ENCODE measurements around the gene TMEM240.

The TMEM240 gene

GRCh38 chr1:1540090-1540817 lies at the start of gene TMEM240:
TMEM240 (minus strand) TSS chr1:1540624; CDS start chr1:1540346, 278 bp downstream.
- TF ChIP-seq CTCF (IDR thresholded peaks at IDR 0.05; ENCODE audit: control extremely low read depth, extremely low read depth, low read depth, missing control alignments): no peak
- ChIA-PET CTCF (no interaction called here), POLR2A (no interaction called here)
- DNase-seq (ENCODE audit: extremely low spot score): peak; percentile 71

DNA sequence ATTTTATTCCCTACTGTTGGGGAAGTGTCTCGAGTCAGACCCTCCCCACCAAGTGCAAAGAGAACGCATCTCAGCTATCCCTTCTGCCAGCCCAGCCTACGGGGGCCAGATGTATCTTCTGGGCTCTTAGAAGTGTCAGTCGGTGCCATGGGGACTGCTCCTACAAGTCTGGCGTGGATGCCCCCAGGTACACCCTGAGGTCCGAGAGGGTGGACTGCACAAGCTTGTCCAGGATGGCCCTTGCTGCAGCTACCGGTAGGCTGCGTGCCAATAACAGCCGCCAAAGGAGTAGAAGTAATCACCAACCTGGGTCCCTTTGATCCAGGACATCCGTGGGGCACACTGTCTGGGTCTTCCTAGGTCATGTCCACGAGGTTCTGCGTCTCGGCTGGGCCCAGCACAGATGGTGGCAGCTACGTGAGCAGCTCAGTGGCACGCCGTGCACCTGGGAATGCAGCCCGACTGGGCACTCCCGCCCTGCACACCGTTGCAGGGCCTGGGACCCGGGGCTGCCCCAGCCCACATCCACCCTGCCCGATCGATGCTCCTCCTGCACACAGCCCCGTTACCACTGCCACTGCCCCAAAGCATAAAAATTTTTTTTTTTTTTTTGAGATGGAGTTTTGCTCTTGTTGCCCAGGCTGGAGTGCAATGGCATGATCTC lies 43.1 kb upstream of the TMEM240 start:
- no peak for DNase-seq (ENCODE audit: extremely low spot score)
- TF ChIP-seq CTCF (IDR thresholded peaks at IDR 0.05; ENCODE audit: control extremely low read depth, extremely low read depth, low read depth, missing control alignments): no peak
- POLR2A ChIA-PET: no interaction called here
- CTCF ChIA-PET: no interaction called here

DNA sequence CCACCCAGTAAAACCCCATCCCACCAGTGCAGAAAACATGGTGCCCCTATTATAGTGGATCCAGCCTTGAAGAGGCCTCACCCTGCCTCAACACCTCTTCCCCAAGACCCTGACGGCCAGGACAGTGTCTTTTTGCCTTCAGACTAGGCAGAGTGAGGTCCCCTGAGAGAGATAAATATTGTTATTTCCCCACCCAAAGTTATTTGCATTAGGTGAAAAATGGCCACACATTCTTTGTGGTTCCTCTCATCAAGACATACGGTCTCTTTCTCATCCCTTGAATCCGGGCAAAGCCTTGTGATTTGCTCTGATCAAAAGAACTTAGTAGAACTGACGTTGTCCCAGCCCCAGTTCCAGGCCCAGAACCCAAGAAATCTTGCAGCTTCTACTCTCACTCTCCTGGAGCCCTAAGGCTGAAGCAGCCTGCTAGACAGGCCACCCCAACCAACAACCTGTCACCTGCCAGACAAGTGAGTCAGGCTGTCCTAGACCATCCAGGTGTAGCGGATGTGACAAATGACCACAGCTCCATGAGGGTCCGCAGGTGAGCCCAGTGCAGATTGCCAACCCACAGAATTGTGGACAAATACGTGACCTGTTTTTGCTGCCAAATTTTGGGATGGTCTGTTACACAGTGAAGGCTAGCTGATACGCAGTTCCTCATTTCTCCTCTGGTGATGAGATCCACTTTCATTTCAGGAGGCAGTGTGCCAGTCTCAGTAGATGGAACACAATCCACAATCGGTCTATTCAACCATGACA lies 42.3 kb upstream of the TMEM240 start:
- CTCF ChIA-PET: no interaction called here
- no peak for TF ChIP-seq CTCF (IDR thresholded peaks at IDR 0.05; ENCODE audit: control extremely low read depth, extremely low read depth, low read depth, missing control alignments)
- POLR2A ChIA-PET: no interaction called here
- DNase-seq (ENCODE audit: extremely low spot score): no peak

DNA sequence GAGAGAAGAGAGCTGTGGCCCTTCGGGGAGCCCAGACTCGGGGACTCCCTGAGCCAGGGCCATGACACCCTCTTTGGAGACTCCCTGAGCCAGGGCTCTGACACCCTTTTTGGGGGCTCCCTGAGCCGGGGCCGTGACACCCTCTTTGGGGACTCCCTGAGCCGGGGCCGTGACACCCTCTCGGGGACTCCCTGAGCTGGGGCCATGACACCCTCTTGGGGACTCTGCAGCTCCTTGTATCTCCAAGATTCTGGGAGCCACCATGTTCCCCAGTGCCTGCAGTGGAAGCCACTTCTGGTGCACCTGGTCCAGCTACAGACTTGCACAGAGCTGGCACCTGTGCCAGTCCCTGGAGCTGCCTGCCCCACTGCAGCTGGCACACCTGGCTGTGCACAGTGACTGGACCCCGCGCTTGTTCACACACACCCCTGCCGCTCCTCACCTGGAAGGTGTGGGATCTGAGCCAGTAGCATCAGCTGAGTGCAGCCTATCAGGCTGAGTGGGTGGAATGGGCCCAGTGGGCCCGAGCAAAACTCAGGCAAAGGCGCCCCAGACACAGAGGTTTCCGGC lies 38.0 kb upstream of the TMEM240 start:
- no peak for DNase-seq (ENCODE audit: extremely low spot score)
- TF ChIP-seq CTCF (IDR thresholded peaks at IDR 0.05; ENCODE audit: control extremely low read depth, extremely low read depth, low read depth, missing control alignments): no peak
- ChIA-PET POLR2A (interaction anchor here (0.6 kb wide), 1 partner anchor 357 kb away, joined by 3 read pairs; no protein-coding TSS in a partner anchor), CTCF (interaction anchor here (0.9 to 2.4 kb wide), 4 partner anchors 12 to 88 kb away, joined by 3 to 5 read pairs (median 3); no protein-coding TSS in a partner anchor)

GRCh38 chr1:1577367-1578011 lies 37.1 kb upstream of the TMEM240 start:
- DNase-seq (ENCODE audit: extremely low spot score): no peak
- ChIA-PET POLR2A (interaction anchor here (0.5 kb wide), 1 partner anchor 193 kb away, joined by 3 read pairs; no protein-coding TSS in a partner anchor), CTCF (interaction anchor here (1.0 to 2.4 kb wide), 4 partner anchors 13 to 101 kb away, joined by 3 to 5 read pairs (median 4); no protein-coding TSS in a partner anchor)
- no peak for TF ChIP-seq CTCF (IDR thresholded peaks at IDR 0.05; ENCODE audit: control extremely low read depth, extremely low read depth, low read depth, missing control alignments)
